Mesendoderm (in vitro differentiated cells): ENCODE results near the gene PKHD1.

Experiments used
- DNase-seq: peaks from one replicate; pipeline ENCODE4 v3.0.0; 2013
- H2AK5ac ChIP-seq: 2 replicates; pipeline ENCODE4 v1.6.1; 2013; ENCODE audit warnings: low read length, inconsistent platforms
- H2BK120ac ChIP-seq: 2 replicates; pipeline ENCODE4 v1.6.1; 2013; ENCODE audit warnings: low read depth, mild to moderate bottlenecking, low read length, moderate library complexity, mixed read lengths
- H2BK15ac ChIP-seq: replicated peaks from 2 replicates; pipeline ENCODE4 v1.6.1; 2013; ENCODE audit warnings: low read depth, mild to moderate bottlenecking, moderate library complexity
- H2BK5ac ChIP-seq: 2 replicates; pipeline ENCODE4 v1.6.1; 2013; ENCODE audit warnings: low read length, inconsistent platforms
- H3K18ac ChIP-seq: 2 replicates; pipeline ENCODE4 v1.6.1; 2013; ENCODE audit warnings: mild to moderate bottlenecking, low read length, mixed read lengths
- H3K23ac ChIP-seq: one replicate; pipeline ENCODE4 v1.6.1; 2013; ENCODE audit warnings: low read length
- H3K27ac ChIP-seq: 2 replicates; pipeline ENCODE4 v1.5.1; 2013; ENCODE audit warnings: low read depth, mild to moderate bottlenecking, inconsistent platforms, low read length, moderate library complexity
- H3K27me3 ChIP-seq: 2 replicates; pipeline ENCODE4 v1.6.1; 2013; ENCODE audit warnings: low read length, control low read depth, mild to moderate bottlenecking, inconsistent platforms; ENCODE audit not compliant: insufficient read depth, poor library complexity
- H3K36me3 ChIP-seq: 2 replicates; pipeline ENCODE4 v1.6.1; 2013; ENCODE audit warnings: low read length, inconsistent platforms; ENCODE audit not compliant: control insufficient read depth, insufficient read depth
- H3K4ac ChIP-seq: one replicate; pipeline ENCODE4 v1.6.1; 2013; ENCODE audit warnings: low read depth, mild to moderate bottlenecking, low read length, moderate library complexity
- H3K4me1 ChIP-seq: 2 replicates; pipeline ENCODE4 v1.6.1; 2013; ENCODE audit warnings: low read depth, low read length, inconsistent platforms; ENCODE audit not compliant: control insufficient read depth
- H3K4me2 ChIP-seq: 2 replicates; pipeline ENCODE4 v1.6.1; 2013; ENCODE audit warnings: low read length
- H3K4me3 ChIP-seq: 2 replicates; pipeline ENCODE4 v1.5.1; 2013; ENCODE audit warnings: mild to moderate bottlenecking, low read length
- H3K56ac ChIP-seq: one replicate; pipeline ENCODE4 v1.6.1; 2013; ENCODE audit warnings: low read length
- H3K79me1 ChIP-seq: 2 replicates; pipeline ENCODE4 v1.6.1; 2013; ENCODE audit warnings: low read length, inconsistent platforms
- H3K79me2 ChIP-seq: 2 replicates; pipeline ENCODE4 v1.6.1; 2013; ENCODE audit warnings: mild to moderate bottlenecking, low read length; ENCODE audit not compliant: control insufficient read depth, insufficient read depth
- H3K9ac ChIP-seq: 2 replicates; pipeline ENCODE4 v1.6.1; 2013; ENCODE audit warnings: low read length, inconsistent platforms
- H4K5ac ChIP-seq: one replicate; pipeline ENCODE4 v1.6.1; 2013; ENCODE audit warnings: low read length
- H4K8ac ChIP-seq: one replicate; pipeline ENCODE4 v1.6.1; 2013; ENCODE audit warnings: low read depth, mild to moderate bottlenecking, control low read depth, low read length, moderate library complexity
- WGBS: extraction: QIAGEN DNeasy Blood & Tissue Kit; methylation state at CpG from one replicate; pipeline ENCODE4 v1.1.7; 2013; ENCODE audit warnings: low lambda C conversion rate, missing lambda C conversion rate; ENCODE audit not compliant: insufficient coverage; ENCODE audit errors: extremely low coverage; 5-methylcytosine and 5-hydroxymethylcytosine counted together

Gene PKHD1

GRCh38 chr6:51617751-51618150, 469.7 kb downstream of the PKHD1 start:
- Histone ChIP-seq H3K56ac (no peak overlapping the region), H4K8ac (no peak overlapping the region), H3K27me3 (no peaks in the 10 kb centered on the region), H3K18ac (no peak overlapping the region), H2BK120ac (no peak overlapping the region), H2BK5ac (no peak overlapping the region), H3K36me3 (no peaks in the 10 kb centered on the region), H2AK5ac (no peak overlapping the region), H3K4ac (no peak overlapping the region), H2BK15ac (no peak overlapping the region), H3K4me1 (no peaks in the 10 kb centered on the region), H3K9ac (no peak overlapping the region), H3K23ac (no peak overlapping the region), H3K4me2 (no peak overlapping the region), H3K4me3 (no peak overlapping the region), H3K27ac (no peak overlapping the region), H4K5ac (no peak overlapping the region), H3K79me2 (no peaks in the 10 kb centered on the region), H3K79me1 (no peaks in the 10 kb centered on the region)
- DNase-seq, result no peak
- no CpG with 5 or more reads among the region's 2 CpGs for WGBS

- Histone ChIP-seq H3K27me3 (no peaks in the 10 kb centered on the region), H3K18ac (no peak overlapping the region), H2AK5ac (no peak overlapping the region), H4K5ac (no peak overlapping the region), H3K56ac (no peak overlapping the region), H2BK15ac (no peak overlapping the region), H3K4me3 (no peak overlapping the region), H3K4ac (no peak overlapping the region), H3K4me1 (no peaks in the 10 kb centered on the region), H4K8ac (no peak overlapping the region), H3K4me2 (no peak overlapping the region), H2BK120ac (no peak overlapping the region), H3K23ac (no peak overlapping the region), H2BK5ac (no peak overlapping the region), H3K79me2 (no peaks in the 10 kb centered on the region), H3K79me1 (no peaks in the 10 kb centered on the region), H3K36me3 (no peaks in the 10 kb centered on the region), H3K27ac (no peak overlapping the region), H3K9ac (no peak overlapping the region)
- no CpG with 5 or more reads among the region's 1 CpG for WGBS
- no peak for DNase-seq
These were observed 471.2 kb downstream of the PKHD1 start for GRCh38 chr6:51616243-51616642.

GRCh38 chr6:51614725-51615124, 472.7 kb downstream of the PKHD1 start:
- Histone ChIP-seq H2BK5ac (no peak overlapping the region), H3K79me1 (no peaks in the 10 kb centered on the region), H2AK5ac (no peak overlapping the region), H3K27ac (no peak overlapping the region), H3K4ac (no peak overlapping the region), H3K4me3 (no peak overlapping the region), H4K8ac (no peak overlapping the region), H3K56ac (no peak overlapping the region), H3K79me2 (no peaks in the 10 kb centered on the region), H4K5ac (no peak overlapping the region), H3K27me3 (no peaks in the 10 kb centered on the region), H3K4me2 (no peak overlapping the region), H3K18ac (no peak overlapping the region), H3K9ac (no peak overlapping the region), H2BK120ac (no peak overlapping the region), H3K36me3 (no peaks in the 10 kb centered on the region), H2BK15ac (no peak overlapping the region), H3K23ac (no peak overlapping the region), H3K4me1 (no peaks in the 10 kb centered on the region)
- DNase-seq, result no peak

- H3K4me2 ChIP-seq, result no peak overlapping the region
- WGBS, result no CpG with 5 or more reads among the region's 3 CpGs
- H3K79me2 ChIP-seq, result no peaks in the 10 kb centered on the region
- H3K9ac ChIP-seq, result no peak overlapping the region
- H4K8ac ChIP-seq, result no peak overlapping the region
- H3K4me1 ChIP-seq, result no peaks in the 10 kb centered on the region
- H3K56ac ChIP-seq, result no peak overlapping the region
- H2BK120ac ChIP-seq, result no peak overlapping the region
- no peak overlapping the region for H2BK5ac ChIP-seq
- no peak for DNase-seq
- no peak overlapping the region for H2BK15ac ChIP-seq
- no peak overlapping the region for H2AK5ac ChIP-seq
- H4K5ac ChIP-seq, result no peak overlapping the region
- no peaks in the 10 kb centered on the region for H3K27me3 ChIP-seq
- no peak overlapping the region for H3K4me3 ChIP-seq
- H3K4ac ChIP-seq, result no peak overlapping the region
- H3K27ac ChIP-seq, result no peak overlapping the region
- no peak overlapping the region for H3K23ac ChIP-seq
- no peak overlapping the region for H3K18ac ChIP-seq
- H3K79me1 ChIP-seq, result no peaks in the 10 kb centered on the region
- H3K36me3 ChIP-seq, result no peaks in the 10 kb centered on the region
These were observed 473.9 kb downstream of the PKHD1 start for GRCh38 chr6:51613558-51613957.

- H3K27ac ChIP-seq, result no peak overlapping the region
- H3K18ac ChIP-seq, result no peak overlapping the region
- no peaks in the 10 kb centered on the region for H3K27me3 ChIP-seq
- no peak overlapping the region for H3K23ac ChIP-seq
- no peak overlapping the region for H2BK5ac ChIP-seq
- no peak overlapping the region for H2BK15ac ChIP-seq
- H4K8ac ChIP-seq, result no peak overlapping the region
- H3K4me3 ChIP-seq, result no peak overlapping the region
- H3K79me1 ChIP-seq, result no peaks in the 10 kb centered on the region
- WGBS, result no CpG with 5 or more reads among the region's 4 CpGs
- H3K56ac ChIP-seq, result no peak overlapping the region
- no peaks in the 10 kb centered on the region for H3K79me2 ChIP-seq
- no peak overlapping the region for H3K9ac ChIP-seq
- H4K5ac ChIP-seq, result no peak overlapping the region
- no peak for DNase-seq
- H3K4me1 ChIP-seq, result no peaks in the 10 kb centered on the region
- H2BK120ac ChIP-seq, result no peak overlapping the region
- no peak overlapping the region for H3K4ac ChIP-seq
- no peaks in the 10 kb centered on the region for H3K36me3 ChIP-seq
- H2AK5ac ChIP-seq, result no peak overlapping the region
- H3K4me2 ChIP-seq, result no peak overlapping the region
These were observed 478.5 kb downstream of the PKHD1 start for GRCh38 chr6:51608932-51609331.

GRCh38 chr6:51608383-51608782, 479.0 kb downstream of the PKHD1 start:
- Histone ChIP-seq H4K5ac (no peak overlapping the region), H3K56ac (no peak overlapping the region), H3K9ac (no peak overlapping the region), H3K79me2 (no peaks in the 10 kb centered on the region), H2BK15ac (no peak overlapping the region), H3K18ac (no peak overlapping the region), H3K4me3 (no peak overlapping the region), H2BK5ac (no peak overlapping the region), H3K36me3 (no peaks in the 10 kb centered on the region), H2AK5ac (no peak overlapping the region), H3K23ac (no peak overlapping the region), H2BK120ac (no peak overlapping the region), H3K4ac (no peak overlapping the region), H3K27me3 (no peaks in the 10 kb centered on the region), H3K79me1 (no peaks in the 10 kb centered on the region), H3K4me2 (no peak overlapping the region), H3K4me1 (peaks cover 3% of the 10 kb centered on the region), H3K27ac (no peak overlapping the region), H4K8ac (no peak overlapping the region)
- no CpG with 5 or more reads among the region's 3 CpGs for WGBS
- DNase-seq, result no peak
